Measurements from ENCODE around the gene SCAF4.
A peak's percentile ranks its signal among the peaks of the same experiment; 100 is the strongest.

SCAF4 gene

GRCh38 chr21:31629972-31630711 is 101.8 kb downstream of the SCAF4 start:
- no peak for DNase-seq

DNA sequence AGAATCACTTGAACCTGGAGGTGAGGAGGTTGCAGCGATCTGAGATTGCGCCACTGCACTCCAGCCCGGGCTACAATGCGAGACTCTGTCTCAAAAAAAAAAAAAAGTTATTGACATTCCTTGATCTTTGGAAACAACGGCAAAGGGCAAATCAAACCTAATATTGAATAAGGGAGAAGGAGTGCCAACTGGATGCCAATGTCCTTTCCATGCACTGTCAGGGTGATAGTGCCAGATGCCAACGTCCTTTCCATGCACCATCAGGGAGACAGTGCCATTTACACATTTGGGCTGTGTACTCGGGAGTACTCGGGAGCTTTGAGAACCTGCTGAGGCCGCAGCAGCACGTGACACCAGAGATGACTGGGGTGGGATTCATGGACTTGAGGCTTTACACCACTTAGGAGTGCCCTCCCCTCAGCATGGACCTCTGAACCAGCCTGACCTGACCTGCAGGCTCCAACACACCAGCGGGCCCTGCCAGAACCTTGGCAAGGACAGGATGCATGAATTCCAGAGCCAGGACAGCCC is 106.9 kb downstream of the SCAF4 start:
- no peak for DNase-seq

- no peak for DNase-seq
Measured at GRCh38 chr21:31624181-31624580, 107.7 kb downstream of the SCAF4 start.

DNA sequence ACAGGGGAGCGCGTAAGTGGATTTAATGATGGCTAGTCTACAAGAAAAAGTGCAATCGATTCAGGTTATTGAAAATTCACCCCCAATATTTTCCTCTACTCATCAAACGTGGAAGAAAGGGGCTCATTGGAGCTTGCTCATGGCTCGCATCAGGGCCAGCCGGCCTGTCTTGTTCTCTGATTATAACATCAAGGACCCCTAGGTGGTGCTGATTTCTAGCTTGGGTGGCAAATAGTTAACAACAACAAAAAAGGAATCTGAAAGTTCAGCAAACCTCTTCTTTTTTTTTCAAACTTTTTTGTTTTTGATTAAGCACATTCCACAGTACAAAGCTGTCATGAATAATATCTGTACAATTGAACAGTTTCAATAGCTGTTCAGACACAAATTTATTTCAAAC is 108.3 kb downstream of the SCAF4 start:
- peak; percentile 47 for DNase-seq

DNA sequence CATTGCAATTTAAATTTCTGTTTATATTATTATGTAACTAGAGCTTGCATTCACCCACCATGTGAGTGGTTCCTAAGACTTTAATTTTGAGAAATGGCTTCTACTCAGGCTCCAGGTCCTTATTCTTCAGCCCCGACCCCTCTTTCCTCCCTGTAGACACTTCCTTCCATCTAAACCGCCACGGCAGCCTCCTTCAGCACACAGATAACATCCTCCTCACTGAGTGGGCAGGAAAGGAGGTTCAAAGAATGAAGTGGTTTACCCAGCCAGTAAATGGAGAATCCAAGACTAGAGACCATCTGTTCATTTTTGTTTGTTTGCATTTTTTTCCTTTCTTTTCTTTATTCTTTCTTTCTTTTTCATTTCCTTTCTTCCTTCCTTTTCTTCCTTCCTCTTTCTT is 109.5 kb downstream of the SCAF4 start:
- DNase-seq: no peak
